Fibroblast of skin of left quadriceps (primary cell): ENCODE data around the gene FAM222B.
"Not testable (repeated sequence)": the region's sequence is repeated elsewhere in the genome, so short reads cannot be mapped to it uniquely, and the experiment has no call there.

ENCODE experiments used
- DNase-seq, 2 experiments: peaks; one replicate each; pipeline ENCODE4 v3.0.0-alpha.2; 2013; ENCODE audit warnings: low read depth in 2 of 2

The FAM222B gene

GRCh38 chr17:28841901-28842281, 699 bp downstream of the FAM222B start:
- DNase-seq = no peak

- DNase-seq = no peak
These were observed 3.4 kb downstream of the FAM222B start for GRCh38 chr17:28839221-28839620.

- DNase-seq = not testable (repeated sequence)
These were observed 6.0 kb downstream of the FAM222B start for GRCh38 chr17:28836541-28836940.

- no peak for DNase-seq
These were observed 8.2 kb downstream of the FAM222B start for GRCh38 chr17:28834420-28834819.

- no peak for DNase-seq
These were observed 14.1 kb downstream of the FAM222B start for GRCh38 chr17:28828294-28829040.

GRCh38 chr17:28827672-28828071, 14.9 kb downstream of the FAM222B start:
- DNase-seq = no peak

- no peak for DNase-seq
These were observed 23.0 kb downstream of the FAM222B start for GRCh38 chr17:28819582-28819981.

GRCh38 chr17:28818819-28819221, 23.8 kb downstream of the FAM222B start:
- DNase-seq = no peak

GRCh38 chr17:28816540-28816939, 26.1 kb downstream of the FAM222B start:
- no peak for DNase-seq

GRCh38 chr17:28812748-28813377, 29.7 kb downstream of the FAM222B start:
- peak; percentile 9 to 30 for DNase-seq

GRCh38 chr17:28812091-28812747, 30.4 kb downstream of the FAM222B start:
- peak; percentile 92 for DNase-seq

GRCh38 chr17:28811651-28812090, 30.9 kb downstream of the FAM222B start:
- no peak for DNase-seq

GRCh38 chr17:28810437-28810836, 32.2 kb downstream of the FAM222B start:
- no peak for DNase-seq

- peak; percentile 61 to 69 for DNase-seq
These were observed 34.5 kb downstream of the FAM222B start for GRCh38 chr17:28807925-28808634.

GRCh38 chr17:28796062-28796461, 46.5 kb downstream of the FAM222B start:
- DNase-seq = no peak

GRCh38 chr17:28794846-28795441, 47.6 kb downstream of the FAM222B start:
- DNase-seq = not testable (repeated sequence)

- DNase-seq = no peak
These were observed 49.5 kb downstream of the FAM222B start for GRCh38 chr17:28792877-28793661.

GRCh38 chr17:28788100-28788499, 54.5 kb downstream of the FAM222B start:
- DNase-seq = no peak

GRCh38 chr17:28783161-28783560, 59.4 kb downstream of the FAM222B start:
- no peak for DNase-seq

GRCh38 chr17:28779601-28780000, 63.0 kb downstream of the FAM222B start:
- DNase-seq = not testable (repeated sequence)

GRCh38 chr17:28777178-28777577, 65.4 kb downstream of the FAM222B start:
- no peak for DNase-seq
